Stimulated activated CD4-positive, alpha-beta T cell treated with anti-CD3 and anti-CD28 coated beads, Interleukin-1b, Interleukin-23, amount 100 ng/mL, for 48 hours (primary cell): ENCODE data around the gene KLHL8.

ENCODE experiments used
- DNase-seq: peaks from one replicate; pipeline ENCODE4 v3.0.0-alpha.2; 2020

Gene KLHL8

GRCh38 chr4:87120010-87120409 is 100.4 kb downstream of the KLHL8 start:
- no peak for DNase-seq

GRCh38 chr4:87118826-87119225 is 101.6 kb downstream of the KLHL8 start:
- no peak for DNase-seq

- no peak for DNase-seq
Measured at GRCh38 chr4:87118421-87118820, 102.0 kb downstream of the KLHL8 start.

GRCh38 chr4:87117732-87118075 is 102.7 kb downstream of the KLHL8 start:
- DNase-seq, result no peak

- DNase-seq, result no peak
Measured at GRCh38 chr4:87117051-87117731, 103.2 kb downstream of the KLHL8 start.

GRCh38 chr4:87116231-87116630 is 104.2 kb downstream of the KLHL8 start:
- no peak for DNase-seq

GRCh38 chr4:87114245-87115062 is 106.0 kb downstream of the KLHL8 start:
- no peak for DNase-seq

GRCh38 chr4:87112063-87112462 is 108.4 kb downstream of the KLHL8 start:
- no peak for DNase-seq
